GM12874 (cell line): Measurements from ENCODE around the gene VMP1.

Experiments
- CTCF ChIP-seq: IDR thresholded peaks from 2 replicates; pipeline ENCODE4 v1.5.1; 2011; ENCODE audit warnings: low read depth, mild to moderate bottlenecking, control low read depth, low read length, moderate library complexity; ENCODE audit not compliant: insufficient read depth

The VMP1 gene

GRCh38 chr17:59884861-59885260 is 177.4 kb downstream of the VMP1 start:
- no peak for TF ChIP-seq CTCF

GRCh38 chr17:59888145-59888750 is 180.8 kb downstream of the VMP1 start:
- TF ChIP-seq CTCF: no peak

- no peak for TF ChIP-seq CTCF
Observed at GRCh38 chr17:59890720-59891119, 183.3 kb downstream of the VMP1 start.
